Measurements from ENCODE around the gene GNG12. TPM values are rescaled to one million over a fixed set of nuclear protein-coding genes. Genes with fewer than 3 reads are reported as not detected.

GNG12 gene
- total RNA-seq, 1 donor from 2014 or later: 40.5 TPM

- Mint-ChIP-seq H3K27me3 (ENCODE audit: low read depth) (no peaks in the 10 kb centered on the region), H3K9me3 (no peaks in the 10 kb centered on the region), H3K36me3 (no peaks in the 10 kb centered on the region), H3K4me1 (peaks cover 58% of the 10 kb centered on the region), H3K4me3 (no peak overlapping the region), H3K27ac (peak overlapping the region; percentile 47)
- DNase-seq (ENCODE audit: low spot score in 2 of 2, unreplicated experiment in 2 of 2): no peak
- TF ChIP-seq, protein P1, sequence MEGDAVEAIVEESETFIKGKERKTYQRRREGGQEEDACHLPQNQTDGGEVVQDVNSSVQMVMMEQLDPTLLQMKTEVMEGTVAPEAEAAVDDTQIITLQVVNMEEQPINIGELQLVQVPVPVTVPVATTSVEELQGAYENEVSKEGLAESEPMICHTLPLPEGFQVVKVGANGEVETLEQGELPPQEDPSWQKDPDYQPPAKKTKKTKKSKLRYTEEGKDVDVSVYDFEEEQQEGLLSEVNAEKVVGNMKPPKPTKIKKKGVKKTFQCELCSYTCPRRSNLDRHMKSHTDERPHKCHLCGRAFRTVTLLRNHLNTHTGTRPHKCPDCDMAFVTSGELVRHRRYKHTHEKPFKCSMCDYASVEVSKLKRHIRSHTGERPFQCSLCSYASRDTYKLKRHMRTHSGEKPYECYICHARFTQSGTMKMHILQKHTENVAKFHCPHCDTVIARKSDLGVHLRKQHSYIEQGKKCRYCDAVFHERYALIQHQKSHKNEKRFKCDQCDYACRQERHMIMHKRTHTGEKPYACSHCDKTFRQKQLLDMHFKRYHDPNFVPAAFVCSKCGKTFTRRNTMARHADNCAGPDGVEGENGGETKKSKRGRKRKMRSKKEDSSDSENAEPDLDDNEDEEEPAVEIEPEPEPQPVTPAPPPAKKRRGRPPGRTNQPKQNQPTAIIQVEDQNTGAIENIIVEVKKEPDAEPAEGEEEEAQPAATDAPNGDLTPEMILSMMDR (IDR thresholded peaks at IDR 0.05; ENCODE audit: unreplicated experiment): no peak
Observed at GRCh38 chr1:67840449-67840848, 7.2 kb upstream of the GNG12 start.

- no peaks in the 10 kb centered on the region for H3K27me3 Mint-ChIP-seq (ENCODE audit: low read depth)
Observed at GRCh38 chr1:67839826-67840225, 6.6 kb upstream of the GNG12 start.

GRCh38 chr1:67838180-67838910 is 5.1 kb upstream of the GNG12 start:
- no peak for DNase-seq (ENCODE audit: low spot score in 2 of 2, unreplicated experiment in 2 of 2)
- no peak overlapping the region for H3K27ac Mint-ChIP-seq
- TF ChIP-seq, protein P1 (IDR thresholded peaks at IDR 0.05; ENCODE audit: unreplicated experiment): no peak

More at GRCh38 chr1:67839826-67840225, 6.6 kb upstream of the GNG12 start:
- H3K9me3 Mint-ChIP-seq: no peaks in the 10 kb centered on the region
- no peak overlapping the region for H3K4me3 Mint-ChIP-seq
- DNase-seq (ENCODE audit: low spot score in 2 of 2, unreplicated experiment in 2 of 2): no peak
- TF ChIP-seq, protein P1 (IDR thresholded peaks at IDR 0.05; ENCODE audit: unreplicated experiment): no peak
- H3K27ac Mint-ChIP-seq: peak overlapping the region; percentile 7
- peaks cover 62% of the 10 kb centered on the region for H3K4me1 Mint-ChIP-seq
- no peaks in the 10 kb centered on the region for H3K36me3 Mint-ChIP-seq

GRCh38 chr1:67836769-67837168 is 3.5 kb upstream of the GNG12 start:
- Mint-ChIP-seq H3K27ac (peak overlapping the region; percentile 77), H3K4me3 (no peak overlapping the region), H3K27me3 (ENCODE audit: low read depth) (no peaks in the 10 kb centered on the region), H3K36me3 (no peaks in the 10 kb centered on the region), H3K9me3 (no peaks in the 10 kb centered on the region), H3K4me1 (peaks cover 76% of the 10 kb centered on the region)
- no peak for DNase-seq (ENCODE audit: low spot score in 2 of 2, unreplicated experiment in 2 of 2)
- TF ChIP-seq, protein P1 (IDR thresholded peaks at IDR 0.05; ENCODE audit: unreplicated experiment): no peak

More at GRCh38 chr1:67838180-67838910, 5.1 kb upstream of the GNG12 start:
- Mint-ChIP-seq H3K27me3 (ENCODE audit: low read depth) (no peaks in the 10 kb centered on the region), H3K4me3 (no peak overlapping the region), H3K36me3 (no peaks in the 10 kb centered on the region), H3K9me3 (no peaks in the 10 kb centered on the region), H3K4me1 (peaks cover 71% of the 10 kb centered on the region)

DNA sequence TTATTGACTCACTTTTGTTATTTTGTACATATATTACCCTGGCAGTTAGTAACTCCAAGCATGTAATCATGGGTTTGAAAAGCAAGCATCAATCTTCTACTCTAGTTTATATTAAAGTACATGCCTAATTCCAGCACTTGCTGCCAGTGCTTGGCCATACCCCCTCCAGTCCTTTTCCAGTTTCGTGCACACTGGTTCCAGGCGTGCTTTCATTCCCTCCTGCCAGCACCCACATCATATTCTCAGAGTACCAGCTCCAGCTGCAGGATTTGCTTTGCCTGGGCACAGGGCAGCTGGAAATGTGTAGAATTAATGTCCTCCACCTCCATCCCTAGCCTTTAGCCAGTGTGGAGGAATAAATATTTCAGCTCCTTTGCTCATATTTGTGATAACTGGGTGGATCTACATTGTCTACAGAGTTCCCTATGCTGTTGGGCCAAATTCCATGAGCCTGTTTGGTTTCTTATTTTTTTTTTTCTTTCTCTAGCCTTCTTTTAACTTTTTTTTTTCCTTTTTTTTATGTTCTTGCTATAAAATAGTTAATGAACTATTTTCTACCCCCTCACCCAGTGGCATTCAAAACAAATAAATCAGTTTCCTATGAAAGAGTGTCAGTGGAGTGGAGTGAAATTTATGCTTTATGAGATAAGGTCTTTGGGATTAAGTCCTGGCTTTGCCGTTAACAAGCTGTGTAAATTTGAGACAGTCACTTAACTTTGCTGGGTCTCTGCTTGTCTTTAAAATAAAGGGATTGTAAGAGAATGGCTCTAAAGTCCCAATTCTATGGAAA is 2.6 kb upstream of the GNG12 start:
- no peak overlapping the region for H3K4me3 Mint-ChIP-seq
- TF ChIP-seq, protein P1 (IDR thresholded peaks at IDR 0.05; ENCODE audit: unreplicated experiment): no peak
- H3K4me1 Mint-ChIP-seq: peaks cover 81% of the 10 kb centered on the region
- H3K27ac Mint-ChIP-seq: peak overlapping the region; percentile 77
- no peaks in the 10 kb centered on the region for H3K9me3 Mint-ChIP-seq
- no peaks in the 10 kb centered on the region for H3K27me3 Mint-ChIP-seq (ENCODE audit: low read depth)
- DNase-seq (ENCODE audit: low spot score in 2 of 2, unreplicated experiment in 2 of 2): no peak
- H3K36me3 Mint-ChIP-seq: no peaks in the 10 kb centered on the region
